NCI-H146 treated with DMSO at 0.1 percent for 48 hours (cell line): Measurements from ENCODE around the gene CFAP69.
A peak's percentile ranks its signal among the peaks of the same experiment; 100 is the strongest.

Source experiments
- DNase-seq: peaks from one replicate; lab custom pipeline; 2025; ENCODE audit not compliant: unreplicated experiment; lab: John Stamatoyannopoulos, UW

CFAP69 gene

DNA sequence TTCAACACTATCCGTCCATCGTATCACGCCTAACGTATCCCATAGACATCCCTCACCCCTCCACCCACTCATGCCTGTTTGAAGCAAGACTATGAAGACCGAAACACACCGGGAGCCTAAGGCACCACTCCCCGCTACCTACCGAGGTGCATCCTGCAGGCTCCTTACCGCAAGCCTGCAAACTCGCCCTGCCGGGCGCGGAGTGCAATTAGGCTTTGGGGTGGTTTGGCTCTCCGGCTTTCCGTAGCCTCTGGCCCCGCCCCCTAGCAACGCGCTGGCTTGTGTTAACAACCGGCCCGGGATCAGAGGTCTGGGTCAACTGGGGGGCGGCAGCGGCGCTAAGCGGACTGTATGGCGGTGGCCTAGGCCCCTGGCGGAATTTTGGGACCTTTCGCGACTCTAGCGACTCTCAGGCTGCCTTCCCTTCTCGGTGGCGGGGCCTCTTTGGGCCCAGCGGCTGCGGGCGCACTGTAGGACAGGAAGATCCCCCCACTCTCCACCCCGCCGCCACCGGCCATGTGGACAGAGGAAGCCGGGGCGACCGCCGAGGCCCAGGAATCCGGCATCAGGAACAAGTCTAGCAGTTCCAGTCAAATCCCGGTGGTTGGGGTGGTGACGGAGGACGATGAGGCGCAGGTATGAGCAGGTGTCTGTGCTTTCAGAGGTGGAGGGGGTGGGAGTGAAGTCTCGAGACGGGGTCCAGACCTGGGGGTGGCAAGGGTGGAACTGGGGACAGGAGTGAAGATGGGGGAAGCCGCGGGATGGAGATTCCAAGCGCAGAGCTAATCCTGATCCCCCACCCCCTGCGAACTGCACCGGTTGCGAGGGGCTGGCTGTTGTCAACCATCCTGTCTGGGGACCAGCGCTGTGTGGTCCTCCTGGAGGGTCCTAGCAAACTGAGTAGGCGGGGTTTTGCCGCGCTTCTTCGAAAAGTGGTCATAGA, at the start of gene CFAP69:
TSS of gene CFAP69 (plus strand) at position 266 of the 943 bp plus-strand sequence. CDS start at position 517, 251 bp downstream.
- peak; percentile 61 for DNase-seq

DNA sequence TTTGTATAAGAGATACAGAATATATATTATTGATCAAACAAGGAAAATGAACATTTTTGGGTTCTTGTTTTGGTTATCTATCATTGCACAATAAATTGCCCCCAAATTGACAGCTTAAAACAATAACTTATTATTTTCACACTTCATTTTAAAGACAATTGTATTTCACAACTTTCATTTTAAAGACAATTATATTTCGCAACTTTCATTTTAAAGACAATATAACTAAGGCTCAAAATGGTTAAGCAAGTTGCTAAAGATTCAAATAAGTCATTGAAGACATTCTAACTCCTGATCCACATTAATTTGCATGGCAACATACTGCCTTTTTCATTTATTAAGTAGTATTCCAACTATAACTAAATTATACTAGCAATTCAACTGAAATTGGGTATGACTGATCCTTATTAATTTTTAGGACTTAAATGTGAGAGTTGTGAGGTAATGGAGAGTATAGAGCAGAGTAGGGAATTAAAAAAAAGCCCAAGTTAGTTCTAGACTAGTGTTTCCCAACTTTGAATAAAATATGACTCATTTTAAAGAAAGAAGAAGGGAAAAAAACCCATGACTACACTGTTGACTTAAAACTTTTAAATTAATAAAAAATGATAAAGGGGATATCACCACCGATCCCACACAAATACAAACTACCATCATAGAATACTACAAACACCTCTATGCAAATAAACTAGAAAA, 43.3 kb upstream of the CFAP69 start:
- DNase-seq, result no peak

DNA sequence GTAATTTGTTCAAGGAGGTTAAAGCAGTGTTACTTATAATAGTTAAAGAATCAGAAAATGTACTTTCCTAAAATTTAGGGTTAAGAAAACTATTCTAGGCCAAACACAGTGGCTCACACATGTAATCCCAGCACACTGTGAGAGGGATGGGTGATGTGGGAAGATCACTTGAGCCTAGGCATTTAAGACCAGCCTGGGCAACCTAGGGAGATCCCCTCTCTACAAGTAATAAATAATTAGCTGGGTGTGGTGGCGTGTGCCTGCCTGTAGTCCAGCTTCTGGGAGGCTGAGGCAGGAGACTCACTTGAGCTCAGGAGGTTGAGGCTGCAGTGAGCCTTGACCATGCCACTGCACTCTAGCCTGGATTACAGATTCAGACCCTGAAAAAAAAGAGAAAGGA, 37.0 kb upstream of the CFAP69 start:
- DNase-seq, result no peak

- DNase-seq, result no peak
Measured at GRCh38 chr7:90209776-90210175, 35.2 kb upstream of the CFAP69 start.

DNA sequence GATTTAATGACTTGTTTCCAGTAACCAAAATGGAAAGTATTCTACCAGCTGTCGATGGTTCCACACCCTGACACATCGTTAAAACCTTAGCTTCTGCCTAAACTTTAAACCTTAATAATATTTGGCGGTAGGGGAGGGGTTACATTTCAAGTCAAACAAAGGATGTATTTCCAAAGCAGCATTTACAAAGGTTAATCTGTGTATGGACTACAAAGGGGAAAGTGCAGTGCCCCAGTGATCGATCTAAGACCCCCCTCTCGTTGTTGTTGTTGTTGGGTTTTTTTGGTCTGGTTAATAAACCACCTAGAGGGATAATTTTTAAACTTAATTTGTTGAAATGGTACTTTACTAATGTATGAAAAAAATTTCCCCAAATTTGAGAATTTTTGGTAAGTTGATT, 34.5 kb upstream of the CFAP69 start:
- no peak for DNase-seq

DNA sequence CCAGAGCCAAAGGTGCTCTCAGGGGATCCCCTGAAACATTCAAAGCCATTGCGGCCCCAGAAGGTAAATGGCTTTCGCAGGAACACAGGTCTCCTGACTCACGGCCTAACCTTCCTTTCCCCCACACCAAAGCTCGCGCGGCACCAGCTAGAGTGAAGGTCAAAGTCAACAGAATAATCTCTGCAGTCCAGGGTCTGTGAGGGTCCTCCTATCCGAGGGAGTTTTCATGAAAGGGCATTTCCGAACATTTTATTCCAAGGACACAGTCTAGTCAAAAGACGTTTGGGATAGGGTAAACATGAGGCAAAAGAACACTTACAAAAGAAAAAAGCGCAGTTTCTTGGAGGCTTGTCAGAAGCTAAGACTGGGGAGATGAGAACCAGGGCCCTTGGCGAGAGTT, 34.0 kb upstream of the CFAP69 start:
- no peak for DNase-seq

DNA sequence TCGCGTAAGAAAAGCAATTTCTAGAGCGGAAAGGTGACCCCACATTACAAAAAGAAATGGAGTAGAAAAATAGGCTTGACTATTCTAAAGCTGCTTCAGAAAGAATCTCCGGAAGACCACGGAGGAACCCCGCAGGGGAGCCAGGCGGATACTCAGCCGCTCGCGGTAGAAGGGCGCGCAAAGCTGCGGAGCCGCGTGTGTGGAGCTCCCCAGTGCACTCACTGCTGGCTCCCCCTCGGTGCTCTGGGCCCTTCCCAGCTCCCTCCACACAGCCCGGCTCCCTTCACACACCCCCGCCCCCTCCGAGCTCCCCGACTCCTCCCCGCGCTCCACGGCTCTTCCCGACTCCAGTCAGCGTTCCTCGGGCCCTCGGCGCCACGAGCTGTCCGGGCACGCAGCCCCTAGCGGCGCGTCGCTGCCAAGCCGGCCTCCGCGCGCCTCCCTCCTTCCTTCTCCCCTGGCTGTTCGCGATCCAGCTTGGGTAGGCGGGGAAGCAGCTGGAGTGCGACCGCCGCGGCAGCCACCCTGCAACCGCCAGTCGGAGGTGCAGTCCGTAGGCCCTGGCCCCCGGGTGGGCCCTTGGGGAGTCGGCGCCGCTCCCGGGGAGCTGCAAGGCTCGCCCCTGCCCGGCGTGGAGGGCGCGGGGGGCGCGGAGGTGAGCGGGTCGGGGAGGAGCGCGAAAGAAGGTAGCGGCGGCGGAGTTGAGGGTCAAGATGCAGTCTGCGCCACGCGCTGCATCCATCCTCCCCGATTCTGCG, 33.4 kb upstream of the CFAP69 start, which contains the start of gene STEAP2:
TSS of gene STEAP2 (plus strand) at position 350 of the 758 bp plus-strand sequence. CDS start 13,343 bp downstream, outside the sequence.
- DNase-seq, result peak; percentile 53

DNA sequence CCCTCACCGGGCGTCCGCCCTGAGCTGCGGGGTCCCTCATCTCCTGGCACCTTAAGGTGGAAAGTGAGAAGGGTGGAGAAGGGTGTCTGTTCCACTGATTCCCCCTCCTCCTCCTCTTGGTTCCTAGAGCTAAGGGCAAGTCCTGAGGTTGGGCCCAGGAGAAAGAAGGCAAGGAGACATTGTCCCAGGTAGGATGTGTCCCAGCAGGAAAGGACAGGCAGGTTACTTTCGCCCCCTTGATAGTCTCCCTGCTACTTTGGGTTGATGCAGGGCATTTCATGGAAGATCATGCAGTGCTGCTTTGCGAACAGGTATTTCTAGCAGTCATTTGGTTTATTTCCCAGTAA, 32.9 kb upstream of the CFAP69 start:
- DNase-seq, result no peak

- DNase-seq, result no peak
Measured at GRCh38 chr7:90213521-90213920, 31.5 kb upstream of the CFAP69 start.

GRCh38 chr7:90216080-90216674, 28.8 kb upstream of the CFAP69 start:
- no peak for DNase-seq

DNA sequence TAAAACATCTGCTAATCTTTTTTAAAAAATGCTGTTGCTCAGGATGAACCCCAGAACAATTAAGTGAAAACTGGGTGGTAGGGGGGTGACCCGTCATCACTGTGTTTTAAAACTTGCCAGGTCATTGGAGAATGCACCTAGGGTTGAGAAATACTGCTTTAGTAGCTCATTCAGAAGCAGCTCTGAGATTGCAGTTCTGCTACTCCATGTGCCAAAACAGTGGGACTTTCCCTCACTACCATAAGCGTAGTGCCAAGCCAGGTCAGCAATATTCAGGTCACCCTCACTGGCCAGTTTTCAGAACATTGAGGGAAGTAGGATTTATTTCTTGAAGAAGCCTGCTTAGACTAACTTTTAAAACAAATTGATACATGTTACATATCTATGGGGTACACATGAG, 28.2 kb upstream of the CFAP69 start:
- no peak for DNase-seq

- no peak for DNase-seq
Measured at GRCh38 chr7:90222390-90222789, 22.6 kb upstream of the CFAP69 start.

- DNase-seq, result no peak
Measured at GRCh38 chr7:90222811-90223725, 21.9 kb upstream of the CFAP69 start.

DNA sequence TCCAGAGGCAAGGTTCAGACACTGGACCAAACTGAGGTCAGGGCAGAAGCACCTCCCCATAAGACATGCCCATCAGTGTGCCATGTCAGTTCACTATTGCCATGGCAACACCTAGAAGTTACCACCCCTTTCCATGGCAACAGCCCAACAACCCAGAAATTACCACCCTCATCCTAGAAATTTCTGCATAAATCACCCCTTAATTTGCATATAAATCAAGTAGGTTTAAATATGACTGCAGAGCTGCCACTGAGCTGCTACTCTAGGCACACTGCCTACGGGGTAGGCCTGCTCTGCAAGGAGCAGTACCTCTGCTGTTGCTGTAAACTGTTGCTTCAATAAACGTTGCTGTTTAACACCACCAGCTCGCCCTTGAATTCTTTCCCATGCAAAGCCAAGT, 20.8 kb upstream of the CFAP69 start:
- no peak for DNase-seq

DNA sequence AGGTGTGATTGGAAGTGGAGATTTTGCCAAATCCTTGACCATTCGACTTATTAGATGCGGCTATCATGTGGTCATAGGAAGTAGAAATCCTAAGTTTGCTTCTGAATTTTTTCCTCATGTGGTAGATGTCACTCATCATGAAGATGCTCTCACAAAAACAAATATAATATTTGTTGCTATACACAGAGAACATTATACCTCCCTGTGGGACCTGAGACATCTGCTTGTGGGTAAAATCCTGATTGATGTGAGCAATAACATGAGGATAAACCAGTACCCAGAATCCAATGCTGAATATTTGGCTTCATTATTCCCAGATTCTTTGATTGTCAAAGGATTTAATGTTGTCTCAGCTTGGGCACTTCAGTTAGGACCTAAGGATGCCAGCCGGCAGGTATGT, 19.8 kb upstream of the CFAP69 start:
- DNase-seq, result no peak

DNA sequence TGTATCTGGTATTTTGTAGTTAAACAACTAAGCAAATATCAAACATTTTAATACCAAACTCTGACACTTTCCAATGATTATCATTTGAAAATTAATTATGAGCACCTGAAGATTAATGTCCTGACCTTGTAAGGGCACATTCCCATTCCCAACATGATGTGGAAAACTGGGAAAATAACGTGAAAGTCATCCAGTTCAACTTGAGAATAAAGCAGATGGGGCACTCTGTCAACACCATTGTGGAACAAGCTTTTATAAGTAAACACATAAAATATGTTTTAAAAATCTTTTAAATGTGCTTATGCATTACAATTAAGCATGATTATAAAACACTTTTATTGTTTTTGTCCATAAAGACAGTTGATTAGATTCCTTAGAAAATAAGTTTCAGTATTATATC, 19.4 kb upstream of the CFAP69 start:
- no peak for DNase-seq

DNA sequence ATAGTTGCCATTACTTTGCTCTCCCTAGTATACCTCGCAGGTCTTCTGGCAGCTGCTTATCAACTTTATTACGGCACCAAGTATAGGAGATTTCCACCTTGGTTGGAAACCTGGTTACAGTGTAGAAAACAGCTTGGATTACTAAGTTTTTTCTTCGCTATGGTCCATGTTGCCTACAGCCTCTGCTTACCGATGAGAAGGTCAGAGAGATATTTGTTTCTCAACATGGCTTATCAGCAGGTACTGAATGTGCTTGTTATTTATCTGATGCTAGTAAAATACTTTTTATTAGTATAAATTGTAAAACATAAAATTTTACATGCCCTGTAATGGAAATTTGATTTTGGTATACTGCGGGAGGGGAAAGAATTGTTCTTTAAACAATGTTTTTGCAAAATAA, 17.7 kb upstream of the CFAP69 start:
- DNase-seq, result no peak

GRCh38 chr7:90229682-90230081, 15.3 kb upstream of the CFAP69 start:
- DNase-seq, result no peak

GRCh38 chr7:90230834-90231233, 14.1 kb upstream of the CFAP69 start:
- DNase-seq, result no peak

GRCh38 chr7:90231304-90231703, 13.7 kb upstream of the CFAP69 start:
- DNase-seq, result no peak
